Uterus (tissue), 4 donors: ENCODE results near the gene XKR7. TPM values are rescaled to one million over a fixed set of nuclear protein-coding genes. Genes with fewer than 3 reads are reported as not detected.
A peak's percentile ranks its signal among the peaks of the same experiment; 100 is the strongest.

Source experiments
- DNase-seq, 2 donors: peaks; one replicate each; pipeline ENCODE4 v3.0.0-alpha.2; 2019 to 2020
- H3K27ac ChIP-seq, 2 donors: fragments of 200-600 bp; sonication (generic); 1 replicate in 1 of 2; 2 replicates in 1 of 2; pipeline ENCODE4 v1.5.1; 2016 to 2018
- H3K27me3 ChIP-seq, 2 donors: fragments of 200-600 bp; sonication (generic); one replicate each; pipeline ENCODE4 v1.5.1; 2018 to 2019; ENCODE audit warnings: control low read depth in 1 of 2
- H3K36me3 ChIP-seq, 2 donors: fragments of 200-600 bp; sonication (generic); one replicate each; pipeline ENCODE4 v1.5.1; 2019; ENCODE audit warnings: control low read depth in 1 of 2
- H3K4me1 ChIP-seq, 2 donors: fragments of 200-600 bp; sonication (generic); one replicate each; pipeline ENCODE4 v1.5.1; 2018 to 2019; ENCODE audit warnings: control low read depth in 1 of 2
- H3K4me3 ChIP-seq, 2 donors: fragments of 200-600 bp; sonication (generic); 1 replicate in 1 of 2; 2 replicates in 1 of 2; pipeline ENCODE4 v1.5.1; 2018 to 2019; ENCODE audit warnings: mild to moderate bottlenecking in 1 of 2
- H3K9me3 ChIP-seq, 2 donors: fragments of 200-600 bp; sonication (generic); one replicate each; pipeline ENCODE4 v1.5.1; 2019; ENCODE audit warnings: control low read depth in 1 of 2
- CTCF ChIP-seq, 4 experiments: fragments of 200-600 bp in 2 of 4; fragments of 450-650 bp in 2 of 4; sonication (generic) in 2 of 4; IDR thresholded peaks; one replicate each; pipeline ENCODE4 v1.5.1; 2016 to 2019; ENCODE audit warnings: antibody characterized with exemption in 4 of 4, mild to moderate bottlenecking in 2 of 4, moderate library complexity in 1 of 4
- POLR2A ChIP-seq, 2 donors: fragments of 450-650 bp; IDR thresholded peaks; one replicate each; pipeline ENCODE4 v1.6.1; 2016; ENCODE audit warnings: antibody characterized with exemption in 2 of 2, mild to moderate bottlenecking in 1 of 2, moderate library complexity in 1 of 2
- intact Hi-C: fragments of 100-400 bp; cut with DNase I; formaldehyde crosslinking; loops from one replicate; pipeline ENCODE4 v1.15.1; 2023; ENCODE audit warnings: low total_unique reads
- total RNA-seq, 4 donors: library from RNA; depleted of rRNA in 3 of 4; stranded (reverse); fragments of >200 nt in 3 of 4; gene quantifications; one replicate each; pipeline versions ENCODE4 v1.1.0 to v1.2.4, GENCODE V29; 2014 to 2023
- donor health status: DM: yes; HTN: yes; CAD: no.

Gene XKR7
- total RNA-seq, 4 donors from 2014 or later, result 0.14 TPM; not detected in 3

GRCh38 chr20:31934968-31935764 lies 32.8 kb upstream of the XKR7 start:
- TF ChIP-seq POLR2A (IDR thresholded peaks at IDR 0.05), result no peak
- TF ChIP-seq CTCF (IDR thresholded peaks at IDR 0.05), result no peak
- no peak overlapping the region for H3K4me3 ChIP-seq
- no peak overlapping the region for H3K27ac ChIP-seq
- intact Hi-C loops, result no loop called here
- H3K4me1 ChIP-seq, result no peaks in the 10 kb centered on the region
- DNase-seq, result no peak
- no peaks in the 10 kb centered on the region for H3K27me3 ChIP-seq
- H3K36me3 ChIP-seq, result no peaks in the 10 kb centered on the region
- no peaks in the 10 kb centered on the region for H3K9me3 ChIP-seq

GRCh38 chr20:31936420-31936819 lies 31.5 kb upstream of the XKR7 start:
- no peak for TF ChIP-seq POLR2A (IDR thresholded peaks at IDR 0.05)
- TF ChIP-seq CTCF (IDR thresholded peaks at IDR 0.05), result no peak
- no peak for DNase-seq
- Histone ChIP-seq H3K9me3 (no peaks in the 10 kb centered on the region), H3K27ac (no peak overlapping the region), H3K4me3 (no peak overlapping the region), H3K36me3 (no peaks in the 10 kb centered on the region), H3K27me3 (no peaks in the 10 kb centered on the region), H3K4me1 (no peaks in the 10 kb centered on the region)
- intact Hi-C loops, result no loop called here

GRCh38 chr20:31937820-31938219 lies 30.1 kb upstream of the XKR7 start:
- intact Hi-C loops, result no loop called here
- H3K9me3 ChIP-seq, result no peaks in the 10 kb centered on the region
- DNase-seq, result no peak
- H3K4me1 ChIP-seq, result no peaks in the 10 kb centered on the region
- H3K36me3 ChIP-seq, result no peaks in the 10 kb centered on the region
- H3K4me3 ChIP-seq, result no peak overlapping the region
- no peaks in the 10 kb centered on the region for H3K27me3 ChIP-seq
- no peak for TF ChIP-seq CTCF (IDR thresholded peaks at IDR 0.05)
- no peak for TF ChIP-seq POLR2A (IDR thresholded peaks at IDR 0.05)
- no peak overlapping the region for H3K27ac ChIP-seq

- no peak for DNase-seq
- Histone ChIP-seq H3K4me3 (no peak overlapping the region), H3K4me1 (no peaks in the 10 kb centered on the region), H3K9me3 (no peaks in the 10 kb centered on the region), H3K36me3 (no peaks in the 10 kb centered on the region), H3K27me3 (no peaks in the 10 kb centered on the region), H3K27ac (no peak overlapping the region)
- intact Hi-C loops, result no loop called here
- no peak for TF ChIP-seq CTCF (IDR thresholded peaks at IDR 0.05)
- TF ChIP-seq POLR2A (IDR thresholded peaks at IDR 0.05), result no peak
These were observed 28.3 kb upstream of the XKR7 start for GRCh38 chr20:31939661-31940060.

GRCh38 chr20:31943052-31943471 lies 24.9 kb upstream of the XKR7 start:
- H3K27ac ChIP-seq, result no peak overlapping the region
- no peaks in the 10 kb centered on the region for H3K4me1 ChIP-seq
- intact Hi-C loops, result no loop called here
- no peaks in the 10 kb centered on the region for H3K27me3 ChIP-seq
- H3K36me3 ChIP-seq, result no peaks in the 10 kb centered on the region
- no peaks in the 10 kb centered on the region for H3K9me3 ChIP-seq
- no peak for TF ChIP-seq CTCF (IDR thresholded peaks at IDR 0.05)
- DNase-seq, result peak in 1 of 2 donors; percentile 32
- H3K4me3 ChIP-seq, result no peak overlapping the region
